Measurements from ENCODE around the gene CTF1. TPM values are rescaled to one million over a fixed set of nuclear protein-coding genes. Genes with fewer than 3 reads are reported as not detected.

Gene CTF1
- total RNA-seq, 1 donor from 2014 or later = 0.62 TPM

GRCh38 chr16:30921748-30922419, 25.5 kb downstream of the CTF1 start:
- peak; percentile 53 for TF ChIP-seq CTCF (IDR thresholded peaks at IDR 0.05)
- H3K9me3 Mint-ChIP-seq = no peaks in the 10 kb centered on the region
- ATAC-seq (ENCODE audit: low read depth) (peak; percentile 3), DNase-seq (peak; percentile 79)
- CTCF ChIA-PET = interaction anchor here (0.6 to 4.0 kb wide), 3 partner anchors 21 to 77 kb away, joined by 3 to 41 read pairs (median 14); no protein-coding TSS in a partner anchor
- peaks cover 18% of the 10 kb centered on the region for H3K36me3 Mint-ChIP-seq (ENCODE audit: low read depth)
- H3K27ac Mint-ChIP-seq = peak overlapping the region; percentile 100
- H3K4me1 Mint-ChIP-seq = peaks cover 20% of the 10 kb centered on the region
- H3K27me3 Mint-ChIP-seq = no peaks in the 10 kb centered on the region
- peak overlapping the region; percentile 100 for H3K4me3 Mint-ChIP-seq
- POLR2A ChIA-PET = interaction anchor here (0.6 to 1.5 kb wide), 12 partner anchors 20 to 739 kb away, joined by 3 to 6 read pairs (median 3); partner anchors contain the start of genes CORO1A, SEPTIN1, ZNF629 and ZNF646
- intact Hi-C loops (cut with micrococcal nuclease) = loop anchor here (1.0 to 10.0 kb wide), 20 partner anchors 20 to 1105 kb away; partner anchors contain the start of genes CFAP119, FBRS, INO80E and PAGR1

GRCh38 chr16:30922420-30922959, 26.1 kb downstream of the CTF1 start:
- Mint-ChIP-seq H3K4me3 (peak overlapping the region; percentile 100), H3K4me1 (peaks cover 20% of the 10 kb centered on the region), H3K27me3 (no peaks in the 10 kb centered on the region), H3K27ac (peak overlapping the region; percentile 100), H3K9me3 (no peaks in the 10 kb centered on the region), H3K36me3 (ENCODE audit: low read depth) (peaks cover 18% of the 10 kb centered on the region)
- POLR2A ChIA-PET = interaction anchor here (0.6 to 1.5 kb wide), 11 partner anchors 21 to 739 kb away, joined by 3 to 6 read pairs (median 3); partner anchors contain the start of genes CORO1A, SEPTIN1, ZNF629 and ZNF646
- CTCF ChIA-PET = interaction anchor here (0.6 to 0.9 kb wide), 2 partner anchors 22 to 78 kb away, joined by 3 to 14 read pairs; no protein-coding TSS in a partner anchor
- DNase-seq (peak; percentile 95), ATAC-seq (ENCODE audit: low read depth) (peak; percentile 77)
- TF ChIP-seq CTCF (IDR thresholded peaks at IDR 0.05) = no peak
- intact Hi-C loops (cut with micrococcal nuclease) = loop anchor here (1.0 to 10.0 kb wide), 18 partner anchors 20 to 1106 kb away; partner anchors contain the start of genes CFAP119, FBRS, INO80E and PAGR1

- intact Hi-C loops (cut with micrococcal nuclease) = loop anchor here (1.0 to 10.0 kb wide), 21 partner anchors 19 to 1106 kb away; partner anchors contain the start of genes CFAP119, FBRS, INO80E and KAT8
- H3K36me3 Mint-ChIP-seq (ENCODE audit: low read depth) = peaks cover 18% of the 10 kb centered on the region
- ChIA-PET POLR2A (interaction anchor here (0.6 to 1.5 kb wide), 6 partner anchors 21 to 740 kb away, joined by 3 to 8 read pairs (median 4); partner anchors contain the start of gene CORO1A), CTCF (no interaction called here)
- ATAC-seq (ENCODE audit: low read depth) (peak; percentile 68), DNase-seq (peak; percentile 86)
- H3K27me3 Mint-ChIP-seq = no peaks in the 10 kb centered on the region
- no peaks in the 10 kb centered on the region for H3K9me3 Mint-ChIP-seq
- TF ChIP-seq CTCF (IDR thresholded peaks at IDR 0.05) = no peak
- peak overlapping the region; percentile 100 for H3K27ac Mint-ChIP-seq
- H3K4me1 Mint-ChIP-seq = peaks cover 20% of the 10 kb centered on the region
- H3K4me3 Mint-ChIP-seq = peak overlapping the region; percentile 100
Measured at GRCh38 chr16:30922960-30923535, 26.6 kb downstream of the CTF1 start.

GRCh38 chr16:30923554-30924075, 27.2 kb downstream of the CTF1 start, which contains the start of gene FBXL19:
TSS of gene FBXL19 (plus strand) at chr16:30923572. CDS start at chr16:30925755, 2,183 bp downstream.
- no peaks in the 10 kb centered on the region for H3K9me3 Mint-ChIP-seq
- ChIA-PET CTCF (no interaction called here), POLR2A (interaction anchor here (0.6 to 1.5 kb wide), 6 partner anchors 31 to 741 kb away, joined by 3 to 8 read pairs (median 3); partner anchors contain the start of gene CORO1A)
- H3K36me3 Mint-ChIP-seq (ENCODE audit: low read depth) = peaks cover 18% of the 10 kb centered on the region
- H3K4me1 Mint-ChIP-seq = peaks cover 20% of the 10 kb centered on the region
- peak within 1 kb of the TSS; percentile 100 for H3K4me3 Mint-ChIP-seq
- DNase-seq = no peak
- peak within 1 kb of the TSS; percentile 100 for H3K27ac Mint-ChIP-seq
- no peak for ATAC-seq (ENCODE audit: low read depth)
- no peak for TF ChIP-seq CTCF (IDR thresholded peaks at IDR 0.05)
- intact Hi-C loops (cut with micrococcal nuclease) = loop anchor here (1.0 to 10.0 kb wide), 7 partner anchors 26 to 1107 kb away; partner anchors contain the start of genes INO80E, KAT8, ORAI3 and PAGR1
- no peaks in the 10 kb centered on the region for H3K27me3 Mint-ChIP-seq

Measured in activated B cell treated with CpG ODN at 0.5 μM for 24 hours (primary cell).